A549 (cell line): ENCODE results near the gene CCDC14.

Experiments
- CBX8 ChIP-seq: fragments of 200-600 bp; sonication (generic); IDR thresholded peaks from 2 replicates; pipeline ENCODE4 v1.6.1; 2016
- CTCF ChIP-seq: fragments of >200 bp; sonication (Bioruptor Twin); formaldehyde crosslinking; IDR thresholded peaks from 3 replicates; pipeline ENCODE4 v1.5.1; 2016
- EP300 ChIP-seq, 2 experiments: fragments of >200 bp; sonication (Bioruptor Twin); formaldehyde crosslinking; IDR thresholded peaks; 2 replicates in 1 of 2; 3 replicates in 1 of 2; pipeline ENCODE4 v1.6.1; 2016 to 2017
- JUNB ChIP-seq: fragments of >200 bp; sonication (Bioruptor Twin); formaldehyde crosslinking; IDR thresholded peaks from 2 replicates; pipeline ENCODE4 v1.6.1; 2016
- MAX ChIP-seq: IDR thresholded peaks from 2 replicates; pipeline ENCODE4 v1.6.1; 2012
- PHF8 ChIP-seq: fragments of 200-600 bp; sonication (generic); IDR thresholded peaks from 2 replicates; pipeline ENCODE4 v1.6.1; 2016; ENCODE audit warnings: low read depth, mild to moderate bottlenecking, antibody characterized with exemption, moderate library complexity, borderline replicate concordance
- POLR2A ChIP-seq: IDR thresholded peaks from 2 replicates; pipeline ENCODE4 v1.6.1; 2012; ENCODE audit warnings: mild to moderate bottlenecking, low read length
- RCOR1 ChIP-seq: fragments of 150-350 bp; IDR thresholded peaks from 2 replicates; pipeline ENCODE4 v1.6.1; 2014; ENCODE audit warnings: antibody characterized with exemption, low read length, low read depth
- REST ChIP-seq: fragments of 200-600 bp; sonication (generic); IDR thresholded peaks from 2 replicates; pipeline ENCODE4 v1.6.1; 2016; ENCODE audit warnings: antibody characterized with exemption, mild to moderate bottlenecking, moderate library complexity
- RNF2 ChIP-seq: fragments of 200-600 bp; sonication (generic); IDR thresholded peaks from 2 replicates; pipeline ENCODE4 v1.6.1; 2016; ENCODE audit warnings: low read depth, mild to moderate bottlenecking, antibody characterized with exemption, moderate library complexity, borderline replicate concordance
- TF ChIP-seq, protein P1 (sequence below): fragments of 450-650 bp; IDR thresholded peaks from 2 replicates; pipeline ENCODE4 v1.6.1; 2014; ENCODE audit warnings: antibody characterized with exemption

GRCh38 chr3:123878807-123879206 is 82.2 kb downstream of the CCDC14 start:
- TF ChIP-seq JUNB = no peak
- TF ChIP-seq, protein P1, sequence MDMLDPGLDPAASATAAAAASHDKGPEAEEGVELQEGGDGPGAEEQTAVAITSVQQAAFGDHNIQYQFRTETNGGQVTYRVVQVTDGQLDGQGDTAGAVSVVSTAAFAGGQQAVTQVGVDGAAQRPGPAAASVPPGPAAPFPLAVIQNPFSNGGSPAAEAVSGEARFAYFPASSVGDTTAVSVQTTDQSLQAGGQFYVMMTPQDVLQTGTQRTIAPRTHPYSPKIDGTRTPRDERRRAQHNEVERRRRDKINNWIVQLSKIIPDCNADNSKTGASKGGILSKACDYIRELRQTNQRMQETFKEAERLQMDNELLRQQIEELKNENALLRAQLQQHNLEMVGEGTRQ = no peak
- no peak for TF ChIP-seq CTCF
- TF ChIP-seq POLR2A = no peak
- no peak for TF ChIP-seq REST
- TF ChIP-seq CBX8 = no peak
- TF ChIP-seq MAX = no peak
- TF ChIP-seq EP300 (IDR thresholded peaks at IDR 0.05) = no peak
- TF ChIP-seq RNF2 = no peak
- TF ChIP-seq RCOR1 = no peak
- TF ChIP-seq PHF8 = no peak
